Measurements from ENCODE around the gene MPG.

DNA sequence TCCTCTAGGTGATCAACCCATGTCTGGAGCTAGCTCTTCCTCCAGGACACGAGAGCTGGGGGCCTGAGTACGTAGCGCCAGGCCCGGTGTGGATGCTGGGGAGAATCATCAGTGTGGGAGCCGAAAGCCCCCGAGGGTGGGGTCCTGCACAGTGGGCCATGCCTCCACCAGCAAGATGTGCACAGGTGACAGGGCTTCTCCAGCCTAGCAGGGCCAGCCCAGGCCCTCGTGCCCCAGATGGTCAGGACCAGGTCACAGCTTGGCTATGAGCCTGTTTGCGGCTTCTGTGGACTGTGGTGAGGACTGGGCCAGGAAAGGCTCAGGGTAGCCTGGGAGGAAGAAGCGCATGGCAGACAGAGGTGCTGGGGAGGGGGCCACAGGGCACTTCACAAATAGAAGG, 7.8 kb downstream of the MPG start:
- TF ChIP-seq POLR2AphosphoS5 (IDR thresholded peaks at IDR 0.05) (no peak), POLR2A (IDR thresholded peaks at IDR 0.05; ENCODE audit: low read depth) (no peak)
- TF ChIP-seq, protein P1, sequence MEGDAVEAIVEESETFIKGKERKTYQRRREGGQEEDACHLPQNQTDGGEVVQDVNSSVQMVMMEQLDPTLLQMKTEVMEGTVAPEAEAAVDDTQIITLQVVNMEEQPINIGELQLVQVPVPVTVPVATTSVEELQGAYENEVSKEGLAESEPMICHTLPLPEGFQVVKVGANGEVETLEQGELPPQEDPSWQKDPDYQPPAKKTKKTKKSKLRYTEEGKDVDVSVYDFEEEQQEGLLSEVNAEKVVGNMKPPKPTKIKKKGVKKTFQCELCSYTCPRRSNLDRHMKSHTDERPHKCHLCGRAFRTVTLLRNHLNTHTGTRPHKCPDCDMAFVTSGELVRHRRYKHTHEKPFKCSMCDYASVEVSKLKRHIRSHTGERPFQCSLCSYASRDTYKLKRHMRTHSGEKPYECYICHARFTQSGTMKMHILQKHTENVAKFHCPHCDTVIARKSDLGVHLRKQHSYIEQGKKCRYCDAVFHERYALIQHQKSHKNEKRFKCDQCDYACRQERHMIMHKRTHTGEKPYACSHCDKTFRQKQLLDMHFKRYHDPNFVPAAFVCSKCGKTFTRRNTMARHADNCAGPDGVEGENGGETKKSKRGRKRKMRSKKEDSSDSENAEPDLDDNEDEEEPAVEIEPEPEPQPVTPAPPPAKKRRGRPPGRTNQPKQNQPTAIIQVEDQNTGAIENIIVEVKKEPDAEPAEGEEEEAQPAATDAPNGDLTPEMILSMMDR (IDR thresholded peaks at IDR 0.05), result no peak

Data from esophagus muscularis mucosa (tissue), 3 donors.